GM12864 (cell line): ENCODE data around the gene SDHD.

Experiments used
- DNase-seq: peaks from one replicate; pipeline ENCODE4 v3.0.0-alpha.2; 2011; ENCODE audit warnings: low read depth
- H3K4me3 ChIP-seq: 2 replicates; pipeline ENCODE4 v1.5.1; 2011; ENCODE audit warnings: mild to moderate bottlenecking, low read depth, low read length, control low read depth
- CTCF ChIP-seq: IDR thresholded peaks from 2 replicates; pipeline ENCODE4 v1.5.1; 2011; ENCODE audit warnings: low read depth, mild to moderate bottlenecking, moderate library complexity, low read length, control low read depth, inconsistent platforms; ENCODE audit errors: missing control alignments

Gene SDHD

GRCh38 chr11:112143597-112143996, 56.9 kb downstream of the SDHD start:
- DNase-seq = no peak
- H3K4me3 ChIP-seq = no peak overlapping the region
- no peak for TF ChIP-seq CTCF
